Natural killer cell (primary cell): ENCODE data around the gene DECR2. TPM values are rescaled to one million over a fixed set of nuclear protein-coding genes. Genes with fewer than 3 reads are reported as not detected.

ENCODE experiments used
- ATAC-seq, 3 donors: fragments of 150-1000 bp in 2 of 3; fragments of 200-7000 bp in 1 of 3; cut with Tn5 transposase; 1 replicate in 1 of 3; 2 replicates in 2 of 3; pipeline ENCODE4 v1.10.0; 2021; ENCODE audit warnings: mild to moderate bottlenecking in 2 of 3, moderate library complexity in 2 of 3
- DNase-seq, 2 donors: peaks; one replicate each; pipeline versions ENCODE4 v3.0.0 to v3.0.0-alpha.2; 2013 to 2021; ENCODE audit warnings: mixed read lengths in 1 of 2
- H3K27ac ChIP-seq: one replicate; pipeline ENCODE4 v1.5.1; 2013; ENCODE audit warnings: mild to moderate bottlenecking, low read length
- H3K27me3 ChIP-seq: one replicate; pipeline ENCODE4 v1.6.1; 2013; ENCODE audit warnings: low read length; ENCODE audit not compliant: control insufficient read depth, insufficient read depth
- H3K36me3 ChIP-seq: one replicate; pipeline ENCODE4 v1.6.1; 2013; ENCODE audit warnings: low read length; ENCODE audit not compliant: control insufficient read depth, insufficient read depth
- H3K4me1 ChIP-seq: one replicate; pipeline ENCODE4 v1.6.1; 2013; ENCODE audit warnings: low read length; ENCODE audit not compliant: control insufficient read depth, insufficient read depth
- H3K4me3 ChIP-seq: one replicate; pipeline ENCODE4 v1.5.1; 2013; ENCODE audit warnings: low read length
- H3K9me3 ChIP-seq: one replicate; pipeline ENCODE4 v1.6.1; 2013; ENCODE audit warnings: low read length; ENCODE audit not compliant: control insufficient read depth, insufficient read depth
- H3K27ac Mint-ChIP-seq, 2 donors: one replicate each; pipeline ENCODE4 v1.8.0; 2022; ENCODE audit warnings: mild to moderate bottlenecking in 2 of 2, mixed read lengths in 2 of 2, moderate library complexity in 1 of 2
- H3K27me3 Mint-ChIP-seq, 2 donors: one replicate each; pipeline ENCODE4 v1.8.0; 2022; ENCODE audit warnings: low read depth in 2 of 2, mixed read lengths in 2 of 2
- H3K36me3 Mint-ChIP-seq: one replicate; pipeline ENCODE4 v1.8.0; 2022; ENCODE audit warnings: mixed read lengths
- H3K4me1 Mint-ChIP-seq, 2 donors: one replicate each; pipeline ENCODE4 v1.8.0; 2022; ENCODE audit warnings: mixed read lengths in 2 of 2
- H3K4me3 Mint-ChIP-seq: one replicate; pipeline ENCODE4 v1.8.0; 2022; ENCODE audit warnings: mild to moderate bottlenecking, moderate library complexity, mixed read lengths
- H3K9me3 Mint-ChIP-seq, 2 donors: one replicate each; pipeline ENCODE4 v1.8.0; 2022; ENCODE audit warnings: mixed read lengths in 2 of 2
- WGBS: methylation state at CpG from one replicate; pipeline ENCODE4 v1.1.7; 2013; ENCODE audit warnings: missing lambda C conversion rate; ENCODE audit not compliant: insufficient coverage; 5-methylcytosine and 5-hydroxymethylcytosine counted together
- intact Hi-C: fragments of 100-400 bp; cut with micrococcal nuclease; formaldehyde crosslinking; loops from one replicate; pipeline ENCODE4 v1.14.2; 2022
- total RNA-seq, 4 donors: library from RNA; stranded (reverse); fragments of 120-200 nt in 1 of 4; gene quantifications; one replicate each; pipeline versions ENCODE4 v1.2.3 to v1.2.4, GENCODE V29; 2013 to 2022
- TF ChIP-seq, protein P1 (sequence below): fragments of 200-600 bp; IDR thresholded peaks from one replicate; pipeline ENCODE4 v1.8.0; 2022; ENCODE audit warnings: antibody characterized with exemption

The DECR2 gene
- total RNA-seq, 3 donors from 2014 or later (not counting 1 experiment from before 2014, with no cell fraction given) = 9.5 to 13.0 (median 12.9) TPM

GRCh38 chr16:359067-359763 is 42.5 kb upstream of the DECR2 start:
- Histone ChIP-seq H3K9me3 (no peaks in the 10 kb centered on the region), H3K27me3 (no peaks in the 10 kb centered on the region), H3K4me3 (no peak overlapping the region), H3K4me1 (peaks cover 39% of the 10 kb centered on the region), H3K36me3 (no peaks in the 10 kb centered on the region), H3K27ac (no peak overlapping the region)
- Mint-ChIP-seq H3K4me1 (peaks cover 22 to 23% of the 10 kb centered on the region in 2 donors), H3K36me3 (no peaks in the 10 kb centered on the region), H3K4me3 (no peak overlapping the region), H3K27ac (no peak overlapping the region), H3K27me3 (no peaks in the 10 kb centered on the region), H3K9me3 (no peaks in the 10 kb centered on the region)
- TF ChIP-seq, protein P1, sequence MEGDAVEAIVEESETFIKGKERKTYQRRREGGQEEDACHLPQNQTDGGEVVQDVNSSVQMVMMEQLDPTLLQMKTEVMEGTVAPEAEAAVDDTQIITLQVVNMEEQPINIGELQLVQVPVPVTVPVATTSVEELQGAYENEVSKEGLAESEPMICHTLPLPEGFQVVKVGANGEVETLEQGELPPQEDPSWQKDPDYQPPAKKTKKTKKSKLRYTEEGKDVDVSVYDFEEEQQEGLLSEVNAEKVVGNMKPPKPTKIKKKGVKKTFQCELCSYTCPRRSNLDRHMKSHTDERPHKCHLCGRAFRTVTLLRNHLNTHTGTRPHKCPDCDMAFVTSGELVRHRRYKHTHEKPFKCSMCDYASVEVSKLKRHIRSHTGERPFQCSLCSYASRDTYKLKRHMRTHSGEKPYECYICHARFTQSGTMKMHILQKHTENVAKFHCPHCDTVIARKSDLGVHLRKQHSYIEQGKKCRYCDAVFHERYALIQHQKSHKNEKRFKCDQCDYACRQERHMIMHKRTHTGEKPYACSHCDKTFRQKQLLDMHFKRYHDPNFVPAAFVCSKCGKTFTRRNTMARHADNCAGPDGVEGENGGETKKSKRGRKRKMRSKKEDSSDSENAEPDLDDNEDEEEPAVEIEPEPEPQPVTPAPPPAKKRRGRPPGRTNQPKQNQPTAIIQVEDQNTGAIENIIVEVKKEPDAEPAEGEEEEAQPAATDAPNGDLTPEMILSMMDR = no peak
- 89% methylated on average over 19 of the region's 19 CpGs for WGBS
- intact Hi-C loops = no loop called here
- DNase-seq = no peak
- ATAC-seq = no peak

DNA sequence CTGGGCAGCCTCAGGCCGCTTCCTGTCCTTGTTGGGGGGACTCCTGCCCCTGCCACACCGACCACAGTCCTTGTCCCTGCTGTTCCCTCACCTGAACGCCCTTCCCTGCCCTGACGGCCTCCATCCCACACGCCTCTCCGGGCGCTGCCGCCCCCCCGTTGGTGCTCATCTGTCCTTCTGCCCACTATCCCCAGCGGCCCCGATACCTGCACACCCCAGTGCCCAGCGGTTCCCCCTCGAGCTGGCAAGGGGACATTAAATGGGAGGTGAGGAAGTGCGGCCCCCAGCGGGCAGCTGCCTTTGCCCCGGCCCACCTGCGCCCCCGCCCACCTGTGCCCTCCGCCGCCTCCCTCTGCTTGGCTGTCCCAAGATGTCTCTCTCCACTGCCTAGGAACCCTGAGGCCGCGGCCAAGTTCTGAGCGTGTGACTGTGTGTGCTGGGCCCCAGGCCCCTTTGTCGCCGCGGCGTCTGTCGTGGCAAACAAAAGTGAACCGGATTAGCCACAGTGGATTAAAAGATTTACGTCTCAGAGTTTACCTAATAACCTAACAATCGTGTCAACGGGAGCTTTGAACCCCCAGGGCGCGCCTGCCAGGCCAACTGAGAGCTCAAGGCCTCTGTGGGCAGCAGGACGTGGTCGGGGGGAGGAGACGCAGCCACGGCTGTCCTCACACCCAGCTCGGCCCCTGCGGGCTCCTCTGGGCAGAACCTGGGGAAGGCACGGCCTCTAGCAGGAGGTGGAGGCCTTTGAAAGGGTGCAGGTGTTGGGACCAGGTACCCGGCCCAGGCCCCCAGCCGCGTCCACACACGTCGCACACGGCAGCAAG is 41.6 kb upstream of the DECR2 start:
- no peak overlapping the region for H3K27ac ChIP-seq
- no peak for DNase-seq
- H3K27me3 ChIP-seq = no peaks in the 10 kb centered on the region
- H3K36me3 ChIP-seq = no peaks in the 10 kb centered on the region
- H3K4me3 ChIP-seq = no peak overlapping the region
- Mint-ChIP-seq H3K9me3 (no peaks in the 10 kb centered on the region), H3K4me3 (no peak overlapping the region), H3K27ac (no peak overlapping the region), H3K4me1 (peaks cover 14 to 16% of the 10 kb centered on the region in 2 donors), H3K36me3 (no peaks in the 10 kb centered on the region), H3K27me3 (no peaks in the 10 kb centered on the region)
- no peaks in the 10 kb centered on the region for H3K9me3 ChIP-seq
- ATAC-seq = no peak
- TF ChIP-seq, protein P1 = no peak
- intact Hi-C loops = no loop called here
- WGBS = 88% methylated on average over 47 of the region's 47 CpGs
- H3K4me1 ChIP-seq = peaks cover 30% of the 10 kb centered on the region

DNA sequence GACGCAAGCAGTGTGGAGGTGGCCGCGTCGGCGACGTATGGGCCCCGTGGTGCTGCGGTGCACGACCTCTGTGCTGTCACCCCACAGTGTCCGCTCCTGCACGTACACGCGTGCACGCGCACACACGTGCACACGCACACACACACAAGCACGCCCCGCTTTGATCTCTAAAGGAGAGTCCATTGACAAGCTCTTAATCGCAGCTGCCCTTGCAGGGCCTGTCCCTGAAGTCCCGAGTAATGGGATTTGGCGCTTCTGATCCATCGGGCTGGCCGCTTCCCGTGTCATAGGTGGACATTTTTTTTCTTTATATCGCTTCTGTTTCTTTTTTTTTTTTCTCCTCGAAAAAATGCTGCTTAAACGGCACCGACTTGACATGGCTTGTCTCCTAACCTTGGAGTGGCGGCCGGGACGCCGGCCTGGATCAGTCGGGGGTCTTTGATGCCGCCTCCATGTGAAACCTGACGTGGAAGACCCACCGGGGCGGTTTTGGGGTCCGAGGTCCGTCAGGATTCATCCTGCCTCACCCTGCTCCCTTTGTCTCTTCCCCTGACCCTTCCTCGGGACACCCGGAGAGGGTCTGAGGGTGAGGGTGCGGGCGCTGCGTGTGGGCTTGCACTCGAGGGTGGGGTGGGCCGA is 40.9 kb upstream of the DECR2 start:
- ATAC-seq (no peak), DNase-seq (no peak)
- Histone ChIP-seq H3K27ac (no peak overlapping the region), H3K4me1 (peaks cover 23% of the 10 kb centered on the region), H3K36me3 (no peaks in the 10 kb centered on the region), H3K27me3 (no peaks in the 10 kb centered on the region), H3K9me3 (no peaks in the 10 kb centered on the region), H3K4me3 (no peak overlapping the region)
- Mint-ChIP-seq H3K9me3 (no peaks in the 10 kb centered on the region), H3K27ac (no peak overlapping the region), H3K4me3 (no peak overlapping the region), H3K4me1 (peaks cover 7 to 11% of the 10 kb centered on the region in 2 donors), H3K27me3 (no peaks in the 10 kb centered on the region), H3K36me3 (no peaks in the 10 kb centered on the region)
- intact Hi-C loops = no loop called here
- 95% methylated on average over 47 of the region's 47 CpGs for WGBS
- TF ChIP-seq, protein P1 = no peak
